BE2C (cell line): ENCODE measurements around the gene CCDC92.

Experiments used
- DNase-seq: peaks from one replicate; pipeline ENCODE4 v3.0.0-alpha.2; 2020
- H3K27me3 ChIP-seq: fragments of 250-450 bp; sonication (Bioruptor Pico); 2 replicates; pipeline ENCODE4 v1.5.1; 2020; ENCODE audit warnings: mild to moderate bottlenecking
- H3K36me3 ChIP-seq: fragments of 250-450 bp; sonication (Bioruptor Pico); 2 replicates; pipeline ENCODE4 v1.5.1; 2020; ENCODE audit warnings: mild to moderate bottlenecking
- H3K4me1 ChIP-seq: fragments of 250-450 bp; sonication (Bioruptor Pico); 2 replicates; pipeline ENCODE4 v1.5.1; 2020
- H3K4me3 ChIP-seq: 2 replicates; pipeline ENCODE4 v1.5.1; 2011; ENCODE audit warnings: low read depth, low read length
- H3K9me3 ChIP-seq: fragments of 250-450 bp; sonication (Bioruptor Pico); 2 replicates; pipeline ENCODE4 v1.5.1; 2020
- CTCF ChIP-seq: IDR thresholded peaks from 2 replicates; pipeline ENCODE4 v1.5.1; 2012; ENCODE audit warnings: mild to moderate bottlenecking, low read depth, low read length

The CCDC92 gene

GRCh38 chr12:123973552-123974341 lies 1.1 kb upstream of the CCDC92 start:
- Histone ChIP-seq H3K27me3 (no peaks in the 10 kb centered on the region), H3K4me3 (peak overlapping the region; percentile 93), H3K36me3 (peaks cover 22% of the 10 kb centered on the region), H3K4me1 (no peaks in the 10 kb centered on the region; the same call in 1 of the 2 replicates), H3K9me3 (no peaks in the 10 kb centered on the region)
- peak; percentile 51 for DNase-seq
- TF ChIP-seq CTCF, result no peak

GRCh38 chr12:123971770-123972456 lies 718 bp downstream of the CCDC92 start:
- Histone ChIP-seq H3K9me3 (no peaks in the 10 kb centered on the region), H3K4me1 (no peaks in the 10 kb centered on the region; the same call in 1 of the 2 replicates), H3K4me3 (peak overlapping the region; percentile 63), H3K36me3 (peaks cover 20% of the 10 kb centered on the region), H3K27me3 (no peaks in the 10 kb centered on the region)
- DNase-seq, result peak; percentile 43
- TF ChIP-seq CTCF, result no peak

DNA sequence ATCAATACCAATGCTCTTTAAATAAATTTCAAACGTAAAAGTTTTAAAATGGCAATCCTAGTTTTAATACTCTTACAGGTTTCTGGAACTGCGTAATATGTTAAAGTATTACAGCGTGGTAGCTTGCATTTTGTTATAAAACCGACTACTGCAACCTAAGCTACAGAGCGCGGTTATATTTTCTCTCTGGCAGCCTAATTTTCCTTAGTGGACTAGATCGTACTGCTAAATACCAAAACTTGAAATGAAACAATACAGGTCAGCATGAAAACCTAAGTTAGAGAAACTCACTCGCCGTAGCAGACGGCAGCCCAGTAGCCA lies 1.2 kb downstream of the CCDC92 start:
- no peaks in the 10 kb centered on the region; the same call in 1 of the 2 replicates for H3K4me1 ChIP-seq
- H3K4me3 ChIP-seq, result peak overlapping the region; percentile 63
- peaks cover 15% of the 10 kb centered on the region for H3K36me3 ChIP-seq
- no peak for TF ChIP-seq CTCF
- H3K9me3 ChIP-seq, result no peaks in the 10 kb centered on the region
- no peaks in the 10 kb centered on the region for H3K27me3 ChIP-seq
- DNase-seq, result no peak

- Histone ChIP-seq H3K27me3 (no peaks in the 10 kb centered on the region), H3K4me3 (no peak overlapping the region)
- no peak for DNase-seq
These were observed 5.5 kb downstream of the CCDC92 start for GRCh38 chr12:123967121-123967586.

DNA sequence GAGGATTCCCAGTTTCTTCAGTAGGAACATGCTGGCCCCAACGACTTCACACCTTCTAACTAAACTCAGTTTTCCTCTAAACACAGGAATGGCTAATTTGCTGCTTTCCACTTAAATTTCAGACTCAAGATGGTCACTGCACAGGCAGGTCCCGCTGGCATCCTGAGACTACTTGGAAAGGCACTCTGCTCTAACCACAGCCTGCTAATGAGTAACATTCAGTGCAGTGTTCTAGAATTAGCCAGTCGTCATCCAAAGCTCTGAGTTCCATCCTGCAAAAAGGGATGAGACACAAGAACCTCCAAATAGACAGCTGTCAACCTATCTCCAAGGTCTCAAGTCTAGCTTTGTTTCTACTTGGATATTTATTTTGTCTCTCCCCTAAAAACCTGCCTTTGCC lies 6.0 kb downstream of the CCDC92 start:
- TF ChIP-seq CTCF, result no peak
- Histone ChIP-seq H3K4me1 (peaks cover 5% of the 10 kb centered on the region), H3K9me3 (no peaks in the 10 kb centered on the region), H3K36me3 (no peaks in the 10 kb centered on the region; the same call in 1 of the 2 replicates), H3K4me3 (no peak overlapping the region), H3K27me3 (no peaks in the 10 kb centered on the region)
- DNase-seq, result no peak

More at GRCh38 chr12:123967121-123967586, 5.5 kb downstream of the CCDC92 start:
- TF ChIP-seq CTCF, result no peak
- no peaks in the 10 kb centered on the region; the same call in 1 of the 2 replicates for H3K36me3 ChIP-seq
- peaks cover 5% of the 10 kb centered on the region for H3K4me1 ChIP-seq
- no peaks in the 10 kb centered on the region for H3K9me3 ChIP-seq

GRCh38 chr12:123965382-123965781 lies 7.2 kb downstream of the CCDC92 start:
- no peak for DNase-seq
- no peak overlapping the region for H3K4me3 ChIP-seq
- H3K36me3 ChIP-seq, result no peaks in the 10 kb centered on the region; the same call in 1 of the 2 replicates
- no peaks in the 10 kb centered on the region for H3K9me3 ChIP-seq
- peaks cover 5% of the 10 kb centered on the region for H3K4me1 ChIP-seq
- H3K27me3 ChIP-seq, result no peaks in the 10 kb centered on the region
- no peak for TF ChIP-seq CTCF
